ENCODE data around the gene C21orf91. TPM values are rescaled to one million over a fixed set of nuclear protein-coding genes. Genes with fewer than 3 reads are reported as not detected.

Gene C21orf91
- total RNA-seq, 1 donor from 2014 or later = 9.9 TPM

- Histone ChIP-seq H3K9me3 (ENCODE audit: control insufficient read depth in 3 of 3, low read length in 3 of 3) (no peaks in the 10 kb centered on the region), H3K9ac (ENCODE audit: low read depth in 1 of 3, low read length in 3 of 3) (no peak overlapping the region), H3K4me3 (ENCODE audit: low read length in 3 of 3) (no peak overlapping the region), H3K27ac (ENCODE audit: low read depth, low read length) (no peak overlapping the region), H3K4me1 (ENCODE audit: control insufficient read depth in 3 of 3, insufficient read depth in 3 of 3, low read length in 3 of 3) (no peaks in the 10 kb centered on the region), H3K27me3 (ENCODE audit: control insufficient read depth in 3 of 3, insufficient read depth in 3 of 3, low read length in 3 of 3) (no peaks in the 10 kb centered on the region), H3K36me3 (ENCODE audit: control insufficient read depth in 3 of 3, insufficient read depth in 3 of 3, low read length in 3 of 3) (peaks cover 8 to 17% (median 8%) of the 10 kb centered on the region in 3 donors)
Measured at GRCh38 chr21:17789069-17789468, 30.1 kb downstream of the C21orf91 start.

- Histone ChIP-seq H3K4me3 (ENCODE audit: low read length in 3 of 3) (no peak overlapping the region), H3K4me1 (ENCODE audit: control insufficient read depth in 3 of 3, insufficient read depth in 3 of 3, low read length in 3 of 3) (no peaks in the 10 kb centered on the region), H3K27ac (ENCODE audit: low read depth, low read length) (no peak overlapping the region), H3K9ac (ENCODE audit: low read depth in 1 of 3, low read length in 3 of 3) (no peak overlapping the region), H3K9me3 (ENCODE audit: control insufficient read depth in 3 of 3, low read length in 3 of 3) (no peaks in the 10 kb centered on the region), H3K27me3 (ENCODE audit: control insufficient read depth in 3 of 3, insufficient read depth in 3 of 3, low read length in 3 of 3) (no peaks in the 10 kb centered on the region), H3K36me3 (ENCODE audit: control insufficient read depth in 3 of 3, insufficient read depth in 3 of 3, low read length in 3 of 3) (peaks cover 4 to 14% (median 5%) of the 10 kb centered on the region in 3 donors)
Measured at GRCh38 chr21:17786851-17787181, 32.3 kb downstream of the C21orf91 start.

GRCh38 chr21:17786071-17786850, 32.9 kb downstream of the C21orf91 start:
- H3K4me1 ChIP-seq (ENCODE audit: control insufficient read depth in 3 of 3, insufficient read depth in 3 of 3, low read length in 3 of 3) = no peaks in the 10 kb centered on the region
- H3K36me3 ChIP-seq (ENCODE audit: control insufficient read depth in 3 of 3, insufficient read depth in 3 of 3, low read length in 3 of 3) = peaks cover 4 to 14% (median 5%) of the 10 kb centered on the region in 3 donors

DNA sequence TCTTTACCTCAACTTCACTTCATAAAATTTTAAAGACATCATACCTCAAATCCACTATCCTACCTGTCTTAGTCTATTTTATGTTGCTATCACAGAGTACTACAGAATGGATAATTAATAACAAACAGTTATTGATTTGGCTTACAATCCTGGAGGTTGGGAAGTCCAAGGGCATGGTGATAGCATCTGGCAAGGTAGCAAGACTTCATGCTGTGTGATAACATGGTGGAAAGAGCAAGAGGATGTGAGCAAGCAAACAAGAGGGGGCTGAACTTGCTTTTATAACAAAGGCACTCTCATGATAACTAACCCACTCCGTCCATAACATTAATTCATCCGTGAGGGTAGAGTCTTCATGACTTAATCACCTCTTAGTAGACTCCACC, 33.8 kb downstream of the C21orf91 start:
- Histone ChIP-seq H3K27me3 (ENCODE audit: control insufficient read depth in 3 of 3, insufficient read depth in 3 of 3, low read length in 3 of 3) (no peaks in the 10 kb centered on the region), H3K9ac (ENCODE audit: low read depth in 1 of 3, low read length in 3 of 3) (no peak overlapping the region), H3K36me3 (ENCODE audit: control insufficient read depth in 3 of 3, insufficient read depth in 3 of 3, low read length in 3 of 3) (peaks cover 4 to 14% (median 5%) of the 10 kb centered on the region in 3 donors), H3K9me3 (ENCODE audit: control insufficient read depth in 3 of 3, low read length in 3 of 3) (no peaks in the 10 kb centered on the region), H3K4me3 (ENCODE audit: low read length in 3 of 3) (no peak overlapping the region), H3K4me1 (ENCODE audit: control insufficient read depth in 3 of 3, insufficient read depth in 3 of 3, low read length in 3 of 3) (no peaks in the 10 kb centered on the region), H3K27ac (ENCODE audit: low read depth, low read length) (no peak overlapping the region)

More at GRCh38 chr21:17786071-17786850, 32.9 kb downstream of the C21orf91 start:
- Histone ChIP-seq H3K9ac (ENCODE audit: low read depth in 1 of 3, low read length in 3 of 3) (no peak overlapping the region), H3K27me3 (ENCODE audit: control insufficient read depth in 3 of 3, insufficient read depth in 3 of 3, low read length in 3 of 3) (no peaks in the 10 kb centered on the region), H3K27ac (ENCODE audit: low read depth, low read length) (no peak overlapping the region), H3K4me3 (ENCODE audit: low read length in 3 of 3) (no peak overlapping the region), H3K9me3 (ENCODE audit: control insufficient read depth in 3 of 3, low read length in 3 of 3) (no peaks in the 10 kb centered on the region)

DNA sequence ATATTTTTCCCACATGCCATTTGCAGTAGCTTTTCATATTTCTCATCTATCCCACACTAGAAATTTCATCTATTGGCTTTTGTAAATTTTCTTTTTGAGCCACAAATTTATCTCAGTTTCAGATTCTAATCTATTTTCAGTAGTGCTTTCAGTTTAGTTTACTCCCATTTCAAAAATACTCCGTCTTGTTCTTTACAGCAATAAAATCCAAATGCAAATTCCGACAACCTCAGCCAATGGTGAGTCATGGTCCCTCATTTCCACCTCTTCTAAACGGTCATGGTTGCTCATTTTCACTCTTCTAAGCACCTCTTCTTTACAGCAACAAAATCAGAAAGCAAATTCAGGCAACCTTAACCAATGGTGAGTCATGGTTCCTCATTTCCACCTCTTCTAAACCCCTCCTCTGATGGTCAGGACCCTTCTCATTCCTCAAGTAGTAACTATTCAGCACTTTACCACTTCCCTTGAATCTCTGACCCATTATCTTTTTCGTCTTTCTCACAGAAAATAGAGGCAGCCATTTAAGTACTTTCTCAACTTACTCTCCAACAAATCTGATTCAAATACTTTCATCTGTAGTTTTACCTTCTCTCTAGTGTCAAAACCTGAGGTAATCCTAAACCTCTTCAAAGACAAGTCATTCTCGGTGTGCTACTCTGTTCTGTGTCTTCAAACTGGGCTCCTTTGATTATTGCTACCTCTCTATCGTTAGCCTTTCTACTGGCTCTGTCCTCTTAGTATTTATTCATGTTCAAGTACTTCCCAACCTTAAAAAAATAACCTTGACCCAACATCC, 34.4 kb downstream of the C21orf91 start:
- no peaks in the 10 kb centered on the region for H3K27me3 ChIP-seq (ENCODE audit: control insufficient read depth in 3 of 3, insufficient read depth in 3 of 3, low read length in 3 of 3)
- H3K4me1 ChIP-seq (ENCODE audit: control insufficient read depth in 3 of 3, insufficient read depth in 3 of 3, low read length in 3 of 3) = no peaks in the 10 kb centered on the region
- H3K27ac ChIP-seq (ENCODE audit: low read depth, low read length) = no peak overlapping the region
- no peak overlapping the region for H3K4me3 ChIP-seq (ENCODE audit: low read length in 3 of 3)
- H3K9ac ChIP-seq (ENCODE audit: low read depth in 1 of 3, low read length in 3 of 3) = no peak overlapping the region
- H3K36me3 ChIP-seq (ENCODE audit: control insufficient read depth in 3 of 3, insufficient read depth in 3 of 3, low read length in 3 of 3) = peaks cover 4 to 14% (median 5%) of the 10 kb centered on the region in 3 donors
- H3K9me3 ChIP-seq (ENCODE audit: control insufficient read depth in 3 of 3, low read length in 3 of 3) = no peaks in the 10 kb centered on the region

DNA sequence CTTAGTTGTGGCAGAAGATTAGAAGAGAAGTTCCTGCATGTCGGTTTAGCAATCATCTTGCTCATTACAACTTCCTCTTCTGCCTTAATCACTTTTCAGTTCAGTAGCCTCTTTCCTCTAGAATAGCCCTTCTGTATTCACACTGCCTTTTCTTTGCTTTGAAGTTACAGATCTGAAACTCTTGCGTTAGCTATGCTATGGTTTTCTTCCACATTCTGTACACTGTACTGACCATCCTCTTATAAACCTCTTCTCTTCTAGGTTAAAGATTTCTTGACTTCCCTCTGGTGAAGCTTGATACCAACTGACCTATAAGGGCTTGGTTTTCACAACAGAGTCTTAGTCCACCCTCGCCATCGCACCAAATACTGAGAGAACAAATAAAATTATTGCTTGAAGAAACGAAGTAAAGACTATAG, 35.0 kb downstream of the C21orf91 start:
- Histone ChIP-seq H3K9me3 (ENCODE audit: control insufficient read depth in 3 of 3, low read length in 3 of 3) (no peaks in the 10 kb centered on the region), H3K36me3 (ENCODE audit: control insufficient read depth in 3 of 3, insufficient read depth in 3 of 3, low read length in 3 of 3) (peaks cover 4 to 14% (median 5%) of the 10 kb centered on the region in 3 donors), H3K4me3 (ENCODE audit: low read length in 3 of 3) (no peak overlapping the region), H3K4me1 (ENCODE audit: control insufficient read depth in 3 of 3, insufficient read depth in 3 of 3, low read length in 3 of 3) (no peaks in the 10 kb centered on the region), H3K27me3 (ENCODE audit: control insufficient read depth in 3 of 3, insufficient read depth in 3 of 3, low read length in 3 of 3) (no peaks in the 10 kb centered on the region), H3K9ac (ENCODE audit: low read depth in 1 of 3, low read length in 3 of 3) (no peak overlapping the region), H3K27ac (ENCODE audit: low read depth, low read length) (no peak overlapping the region)

- H3K27ac ChIP-seq (ENCODE audit: low read depth, low read length) = no peak overlapping the region
- H3K9ac ChIP-seq (ENCODE audit: low read depth in 1 of 3, low read length in 3 of 3) = no peak overlapping the region
- H3K36me3 ChIP-seq (ENCODE audit: control insufficient read depth in 3 of 3, insufficient read depth in 3 of 3, low read length in 3 of 3) = peaks cover 4 to 14% (median 5%) of the 10 kb centered on the region in 3 donors
- no peaks in the 10 kb centered on the region for H3K9me3 ChIP-seq (ENCODE audit: control insufficient read depth in 3 of 3, low read length in 3 of 3)
- H3K27me3 ChIP-seq (ENCODE audit: control insufficient read depth in 3 of 3, insufficient read depth in 3 of 3, low read length in 3 of 3) = no peaks in the 10 kb centered on the region
- no peaks in the 10 kb centered on the region for H3K4me1 ChIP-seq (ENCODE audit: control insufficient read depth in 3 of 3, insufficient read depth in 3 of 3, low read length in 3 of 3)
- H3K4me3 ChIP-seq (ENCODE audit: low read length in 3 of 3) = no peak overlapping the region
Measured at GRCh38 chr21:17783481-17784179, 35.5 kb downstream of the C21orf91 start.

DNA sequence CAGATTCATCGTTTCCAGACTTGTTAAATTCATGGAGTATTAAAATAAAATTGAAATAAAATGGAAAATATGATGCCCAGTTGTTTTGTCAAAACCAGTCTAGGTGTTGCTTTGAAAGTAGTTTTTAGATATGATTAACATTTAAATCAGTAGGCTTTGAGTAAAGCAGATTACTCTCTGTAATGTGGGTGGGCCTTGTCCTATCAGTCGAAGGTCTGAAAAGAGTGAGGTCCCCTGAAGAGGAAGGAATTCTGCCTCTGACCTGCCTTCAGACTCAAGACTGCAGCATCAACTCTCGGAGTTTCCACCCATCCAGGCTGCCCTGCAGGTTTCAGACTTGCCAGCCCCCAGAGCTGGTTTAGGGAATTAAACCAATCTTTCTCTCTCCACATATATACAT, 36.2 kb downstream of the C21orf91 start:
- Histone ChIP-seq H3K27me3 (ENCODE audit: control insufficient read depth in 3 of 3, insufficient read depth in 3 of 3, low read length in 3 of 3) (no peaks in the 10 kb centered on the region), H3K9ac (ENCODE audit: low read depth in 1 of 3, low read length in 3 of 3) (no peak overlapping the region), H3K4me3 (ENCODE audit: low read length in 3 of 3) (no peak overlapping the region), H3K4me1 (ENCODE audit: control insufficient read depth in 3 of 3, insufficient read depth in 3 of 3, low read length in 3 of 3) (no peaks in the 10 kb centered on the region), H3K36me3 (ENCODE audit: control insufficient read depth in 3 of 3, insufficient read depth in 3 of 3, low read length in 3 of 3) (peaks cover 4 to 14% (median 5%) of the 10 kb centered on the region in 3 donors), H3K27ac (ENCODE audit: low read depth, low read length) (no peak overlapping the region), H3K9me3 (ENCODE audit: control insufficient read depth in 3 of 3, low read length in 3 of 3) (no peaks in the 10 kb centered on the region)

DNA sequence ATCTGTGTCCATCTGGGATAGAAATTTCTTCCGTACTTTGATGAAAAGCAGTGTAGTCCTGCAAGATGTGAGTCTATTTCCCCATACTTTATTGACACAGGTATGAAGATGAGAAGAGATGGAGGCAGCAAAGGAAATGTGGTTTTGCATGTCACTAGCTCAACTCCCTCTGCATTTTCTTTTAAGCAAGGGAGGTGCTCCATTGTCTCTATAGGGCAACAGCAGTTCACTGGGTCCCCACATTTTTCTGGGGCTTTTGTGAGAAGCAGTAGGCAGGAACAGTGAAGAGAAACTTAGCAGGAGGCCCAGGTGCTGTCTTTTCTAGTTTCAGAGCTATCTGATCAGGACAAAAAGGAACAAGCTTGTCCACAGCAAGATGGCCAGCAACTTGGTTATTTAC, 37.1 kb downstream of the C21orf91 start:
- Histone ChIP-seq H3K27ac (ENCODE audit: low read depth, low read length) (no peak overlapping the region), H3K4me3 (ENCODE audit: low read length in 3 of 3) (no peak overlapping the region), H3K9ac (ENCODE audit: low read depth in 1 of 3, low read length in 3 of 3) (no peak overlapping the region), H3K4me1 (ENCODE audit: control insufficient read depth in 3 of 3, insufficient read depth in 3 of 3, low read length in 3 of 3) (no peaks in the 10 kb centered on the region), H3K9me3 (ENCODE audit: control insufficient read depth in 3 of 3, low read length in 3 of 3) (no peaks in the 10 kb centered on the region), H3K36me3 (ENCODE audit: control insufficient read depth in 3 of 3, insufficient read depth in 3 of 3, low read length in 3 of 3) (peaks cover 4 to 14% (median 5%) of the 10 kb centered on the region in 3 donors), H3K27me3 (ENCODE audit: control insufficient read depth in 3 of 3, insufficient read depth in 3 of 3, low read length in 3 of 3) (no peaks in the 10 kb centered on the region)

Measured in skeletal muscle tissue (tissue), 4 donors.